ENCODE results near the gene SEMA5B.

DNA sequence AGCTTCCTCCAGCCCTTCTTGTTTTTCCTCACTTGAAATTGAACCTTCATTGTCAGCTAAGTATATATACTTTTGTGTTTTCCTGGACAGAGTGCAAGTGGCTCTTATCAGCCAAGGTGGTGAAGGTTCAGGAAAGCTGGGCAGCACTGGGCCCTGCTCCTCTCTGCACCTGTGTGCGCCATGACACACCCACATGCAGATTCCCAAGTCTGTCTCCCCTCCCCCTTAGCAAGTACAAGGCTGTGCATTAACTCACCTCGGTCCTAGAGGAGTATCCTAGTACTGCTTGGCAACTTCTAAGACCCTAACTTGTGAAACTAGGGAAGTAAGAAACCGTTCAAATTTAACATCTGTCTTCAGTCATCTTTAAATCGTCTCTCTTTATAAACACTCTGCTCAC is 146.9 kb downstream of the SEMA5B start:
- TF ChIP-seq, protein P1, sequence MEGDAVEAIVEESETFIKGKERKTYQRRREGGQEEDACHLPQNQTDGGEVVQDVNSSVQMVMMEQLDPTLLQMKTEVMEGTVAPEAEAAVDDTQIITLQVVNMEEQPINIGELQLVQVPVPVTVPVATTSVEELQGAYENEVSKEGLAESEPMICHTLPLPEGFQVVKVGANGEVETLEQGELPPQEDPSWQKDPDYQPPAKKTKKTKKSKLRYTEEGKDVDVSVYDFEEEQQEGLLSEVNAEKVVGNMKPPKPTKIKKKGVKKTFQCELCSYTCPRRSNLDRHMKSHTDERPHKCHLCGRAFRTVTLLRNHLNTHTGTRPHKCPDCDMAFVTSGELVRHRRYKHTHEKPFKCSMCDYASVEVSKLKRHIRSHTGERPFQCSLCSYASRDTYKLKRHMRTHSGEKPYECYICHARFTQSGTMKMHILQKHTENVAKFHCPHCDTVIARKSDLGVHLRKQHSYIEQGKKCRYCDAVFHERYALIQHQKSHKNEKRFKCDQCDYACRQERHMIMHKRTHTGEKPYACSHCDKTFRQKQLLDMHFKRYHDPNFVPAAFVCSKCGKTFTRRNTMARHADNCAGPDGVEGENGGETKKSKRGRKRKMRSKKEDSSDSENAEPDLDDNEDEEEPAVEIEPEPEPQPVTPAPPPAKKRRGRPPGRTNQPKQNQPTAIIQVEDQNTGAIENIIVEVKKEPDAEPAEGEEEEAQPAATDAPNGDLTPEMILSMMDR (IDR thresholded peaks at IDR 0.05; ENCODE audit: poor library complexity, severe bottlenecking) = no peak
- no peak for TF ChIP-seq POLR2AphosphoS5 (IDR thresholded peaks at IDR 0.05)
- TF ChIP-seq RAD21 (conservative IDR thresholded peaks at IDR 0.05) = no peak
